GM21390 (cell line): ENCODE results near the gene SLC35B2.

Experiments used
- ATAC-seq: cut with Tn5 transposase; IDR thresholded peaks from one replicate; pipeline ENCODE4 v1.9.1; 2021; ENCODE audit not compliant: unreplicated experiment

Gene SLC35B2

DNA sequence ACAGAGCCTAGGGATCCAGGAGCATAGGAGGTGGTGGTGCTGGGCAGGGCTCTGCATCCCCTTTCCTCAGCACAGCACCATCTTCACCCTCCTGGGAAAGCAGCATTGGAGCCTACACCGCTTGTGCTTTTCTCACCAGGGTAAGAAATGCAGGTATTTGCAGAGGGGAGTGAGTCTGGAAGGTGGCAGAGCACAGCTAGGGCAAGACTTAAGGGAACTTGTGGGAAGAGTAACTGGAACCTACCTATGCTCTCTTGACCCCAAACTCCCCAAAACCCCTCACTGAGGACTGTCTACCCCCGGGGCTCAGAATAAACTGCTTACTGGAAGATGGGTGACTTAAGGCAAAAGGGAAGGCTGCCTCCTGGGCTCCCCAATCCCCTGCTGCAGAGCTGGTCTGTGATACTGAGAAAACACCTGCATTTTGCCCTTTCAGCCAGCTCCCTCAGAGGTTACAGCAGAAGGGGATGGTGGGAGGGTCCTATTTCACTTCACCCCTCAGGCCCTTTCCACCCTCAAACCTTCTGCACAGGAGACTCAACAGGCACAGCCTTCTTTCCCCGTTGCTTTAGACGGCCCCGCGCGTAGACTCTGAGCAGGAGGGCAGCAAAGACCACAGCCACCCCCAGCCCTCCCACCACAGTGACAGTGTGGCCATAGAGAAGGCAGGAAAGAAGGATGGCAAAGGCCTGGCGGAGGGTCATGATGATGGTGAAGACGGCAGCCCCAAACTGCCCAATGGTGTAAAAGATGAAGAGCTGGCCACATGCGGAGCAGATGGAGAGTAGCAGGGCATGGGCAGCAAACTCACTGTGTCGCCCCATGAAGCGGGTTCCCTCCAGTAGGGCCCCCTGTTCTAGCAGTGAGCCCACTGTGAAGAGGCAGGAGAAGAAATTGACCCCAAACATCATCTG, 2.9 kb downstream of the SLC35B2 start:
- no peak for ATAC-seq

DNA sequence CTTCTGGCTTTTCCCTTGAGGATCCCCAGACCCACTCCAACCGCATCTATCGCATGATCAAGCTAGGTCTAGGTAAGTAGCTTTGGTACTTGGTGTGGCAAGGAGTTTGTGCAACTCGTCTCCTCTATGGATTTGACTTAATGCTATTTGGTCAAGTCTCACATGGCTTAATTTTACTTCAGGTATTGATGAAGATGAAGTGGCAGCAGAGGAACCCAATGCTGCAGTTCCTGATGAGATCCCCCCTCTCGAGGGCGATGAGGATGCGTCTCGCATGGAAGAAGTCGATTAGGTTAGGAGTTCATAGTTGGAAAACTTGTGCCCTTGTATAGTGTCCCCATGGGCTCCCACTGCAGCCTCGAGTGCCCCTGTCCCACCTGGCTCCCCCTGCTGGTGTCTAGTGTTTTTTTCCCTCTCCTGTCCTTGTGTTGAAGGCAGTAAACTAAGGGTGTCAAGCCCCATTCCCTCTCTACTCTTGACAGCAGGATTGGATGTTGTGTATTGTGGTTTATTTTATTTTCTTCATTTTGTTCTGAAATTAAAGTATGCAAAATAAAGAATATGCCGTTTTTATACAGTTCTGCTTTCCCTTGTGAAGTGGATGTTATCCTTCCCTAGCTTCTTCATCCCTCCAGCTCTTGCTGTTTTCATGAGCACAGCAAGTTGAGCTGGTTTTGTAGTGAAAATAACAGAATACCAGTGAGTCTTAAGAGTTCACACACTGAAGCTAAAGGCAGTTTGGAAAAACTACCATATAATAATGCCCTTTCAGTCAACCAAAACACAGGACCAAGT, 3.8 kb downstream of the SLC35B2 start:
- ATAC-seq = no peak

DNA sequence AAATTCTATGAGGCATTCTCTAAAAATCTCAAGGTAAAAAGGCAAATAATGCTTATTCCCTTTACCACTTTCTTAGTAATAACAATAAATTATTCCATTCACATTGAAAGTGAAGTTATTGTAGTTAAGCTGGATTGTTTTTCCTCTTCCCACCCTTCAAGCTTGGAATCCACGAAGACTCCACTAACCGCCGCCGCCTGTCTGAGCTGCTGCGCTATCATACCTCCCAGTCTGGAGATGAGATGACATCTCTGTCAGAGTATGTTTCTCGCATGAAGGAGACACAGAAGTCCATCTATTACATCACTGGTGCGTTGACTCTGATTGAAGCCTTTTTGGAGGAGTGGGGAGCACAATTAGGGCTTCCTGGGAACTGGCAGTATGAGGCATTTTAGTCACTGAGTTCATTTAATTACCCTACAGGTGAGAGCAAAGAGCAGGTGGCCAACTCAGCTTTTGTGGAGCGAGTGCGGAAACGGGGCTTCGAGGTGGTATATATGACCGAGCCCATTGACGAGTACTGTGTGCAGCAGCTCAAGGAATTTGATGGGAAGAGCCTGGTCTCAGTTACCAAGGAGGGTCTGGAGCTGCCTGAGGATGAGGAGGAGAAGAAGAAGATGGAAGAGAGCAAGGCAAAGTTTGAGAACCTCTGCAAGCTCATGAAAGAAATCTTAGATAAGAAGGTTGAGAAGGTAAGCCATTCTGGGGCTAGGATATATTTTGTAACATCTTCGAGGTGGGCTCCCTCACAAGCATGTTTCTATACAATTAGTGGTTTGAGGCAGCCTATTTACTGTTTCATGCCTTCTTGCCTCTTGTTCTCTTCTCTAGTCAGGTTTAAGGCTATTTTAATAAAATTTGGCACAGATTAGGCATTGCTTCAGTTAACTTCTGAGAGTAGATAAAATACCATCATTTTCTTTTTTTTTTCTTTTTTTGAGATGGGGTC, 5.5 kb downstream of the SLC35B2 start:
- ATAC-seq = no peak

- ATAC-seq = no peak
Measured at GRCh38 chr6:44250718-44251123, 6.6 kb downstream of the SLC35B2 start.

DNA sequence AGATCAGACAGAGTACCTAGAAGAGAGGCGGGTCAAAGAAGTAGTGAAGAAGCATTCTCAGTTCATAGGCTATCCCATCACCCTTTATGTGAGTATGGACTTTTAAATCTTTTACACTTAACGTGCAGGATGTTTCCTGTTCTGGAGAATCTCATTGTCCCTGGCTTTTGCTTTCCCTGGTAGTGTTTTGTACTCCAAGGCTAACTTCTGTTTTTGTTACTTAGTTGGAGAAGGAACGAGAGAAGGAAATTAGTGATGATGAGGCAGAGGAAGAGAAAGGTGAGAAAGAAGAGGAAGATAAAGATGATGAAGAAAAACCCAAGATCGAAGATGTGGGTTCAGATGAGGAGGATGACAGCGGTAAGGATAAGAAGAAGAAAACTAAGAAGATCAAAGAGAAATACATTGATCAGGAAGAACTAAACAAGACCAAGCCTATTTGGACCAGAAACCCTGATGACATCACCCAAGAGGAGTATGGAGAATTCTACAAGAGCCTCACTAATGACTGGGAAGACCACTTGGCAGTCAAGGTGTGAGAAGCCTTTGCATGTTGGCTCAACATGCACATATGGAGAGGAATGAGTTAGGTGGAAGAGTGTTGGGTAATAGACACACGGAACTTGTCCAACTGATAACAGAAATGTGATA, 7.1 kb downstream of the SLC35B2 start:
- no peak for ATAC-seq

DNA sequence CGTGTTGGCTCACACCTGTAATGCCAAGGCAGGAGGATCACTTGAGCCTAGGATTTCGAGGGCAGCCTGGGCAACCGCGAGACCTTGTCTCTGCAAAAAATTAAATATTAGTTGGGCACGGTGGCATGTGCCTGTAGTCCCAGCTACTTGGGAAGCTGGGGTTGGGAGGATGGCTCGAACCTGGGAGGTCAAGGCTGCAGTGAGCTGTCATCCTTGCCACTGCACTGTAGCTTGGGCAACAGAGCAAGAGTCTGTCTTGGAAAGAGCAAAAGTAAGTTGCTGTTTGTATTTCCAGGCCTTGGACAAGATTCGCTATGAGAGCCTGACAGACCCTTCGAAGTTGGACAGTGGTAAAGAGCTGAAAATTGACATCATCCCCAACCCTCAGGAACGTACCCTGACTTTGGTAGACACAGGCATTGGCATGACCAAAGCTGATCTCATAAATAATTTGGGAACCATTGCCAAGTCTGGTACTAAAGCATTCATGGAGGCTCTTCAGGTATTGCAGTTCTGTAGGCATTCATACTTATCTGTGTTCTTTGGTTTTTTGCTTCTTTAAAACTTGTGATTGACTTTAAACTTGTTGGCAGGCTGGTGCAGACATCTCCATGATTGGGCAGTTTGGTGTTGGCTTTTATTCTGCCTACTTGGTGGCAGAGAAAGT, 8.1 kb downstream of the SLC35B2 start:
- ATAC-seq = no peak

DNA sequence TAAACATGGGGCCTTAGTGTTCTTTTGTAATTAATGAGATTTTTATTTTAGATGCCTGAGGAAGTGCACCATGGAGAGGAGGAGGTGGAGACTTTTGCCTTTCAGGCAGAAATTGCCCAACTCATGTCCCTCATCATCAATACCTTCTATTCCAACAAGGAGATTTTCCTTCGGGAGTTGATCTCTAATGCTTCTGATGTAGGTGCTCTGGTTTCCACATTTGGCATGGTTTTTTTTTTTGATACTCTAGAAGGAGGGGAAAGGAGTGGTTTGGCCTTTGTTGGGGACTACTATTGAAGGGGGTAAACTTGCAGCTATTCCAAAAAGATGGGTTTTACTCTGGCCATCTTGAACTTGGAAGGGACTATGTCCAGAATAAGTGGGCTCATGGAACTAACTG, 8.7 kb downstream of the SLC35B2 start:
- no peak for ATAC-seq

- peak; percentile 25 for ATAC-seq
Measured at GRCh38 chr6:44247338-44248302, 9.7 kb downstream of the SLC35B2 start.

DNA sequence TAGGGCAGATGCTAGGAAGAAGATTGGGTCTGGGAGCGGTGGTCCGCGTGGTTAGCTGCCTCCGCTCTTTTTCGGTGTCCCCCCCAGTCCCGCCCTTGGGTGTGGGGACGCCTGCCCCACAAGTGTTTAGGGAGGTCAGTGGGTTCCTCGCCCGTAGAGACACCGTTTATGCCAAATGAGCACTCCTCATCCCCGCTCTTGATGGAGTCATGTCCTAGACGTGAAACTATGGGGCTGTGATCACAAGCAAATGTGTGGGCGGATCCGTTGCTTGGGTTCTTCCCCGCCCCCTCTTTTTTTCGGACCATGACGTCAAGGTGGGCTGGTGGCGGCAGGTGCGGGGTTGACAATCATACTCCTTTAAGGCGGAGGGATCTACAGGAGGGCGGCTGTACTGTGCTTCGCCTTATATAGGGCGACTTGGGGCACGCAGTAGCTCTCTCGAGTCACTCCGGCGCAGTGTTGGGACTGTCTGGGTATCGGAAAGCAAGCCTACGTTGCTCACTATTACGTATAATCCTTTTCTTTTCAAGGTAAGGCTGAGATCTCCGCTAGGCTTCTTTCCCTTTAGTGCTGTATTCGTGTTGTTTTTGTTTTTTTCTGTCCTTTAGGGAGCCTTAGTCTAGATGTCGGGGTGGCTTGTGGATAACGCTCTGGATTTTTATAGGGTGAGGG, 10.5 kb downstream of the SLC35B2 start, which contains the start of gene HSP90AB1:
HSP90AB1 (plus strand) TSS at position 439 of the 675 bp plus-strand sequence. CDS start 1,529 bp downstream, outside the sequence.
- ATAC-seq = peak; percentile 52

DNA sequence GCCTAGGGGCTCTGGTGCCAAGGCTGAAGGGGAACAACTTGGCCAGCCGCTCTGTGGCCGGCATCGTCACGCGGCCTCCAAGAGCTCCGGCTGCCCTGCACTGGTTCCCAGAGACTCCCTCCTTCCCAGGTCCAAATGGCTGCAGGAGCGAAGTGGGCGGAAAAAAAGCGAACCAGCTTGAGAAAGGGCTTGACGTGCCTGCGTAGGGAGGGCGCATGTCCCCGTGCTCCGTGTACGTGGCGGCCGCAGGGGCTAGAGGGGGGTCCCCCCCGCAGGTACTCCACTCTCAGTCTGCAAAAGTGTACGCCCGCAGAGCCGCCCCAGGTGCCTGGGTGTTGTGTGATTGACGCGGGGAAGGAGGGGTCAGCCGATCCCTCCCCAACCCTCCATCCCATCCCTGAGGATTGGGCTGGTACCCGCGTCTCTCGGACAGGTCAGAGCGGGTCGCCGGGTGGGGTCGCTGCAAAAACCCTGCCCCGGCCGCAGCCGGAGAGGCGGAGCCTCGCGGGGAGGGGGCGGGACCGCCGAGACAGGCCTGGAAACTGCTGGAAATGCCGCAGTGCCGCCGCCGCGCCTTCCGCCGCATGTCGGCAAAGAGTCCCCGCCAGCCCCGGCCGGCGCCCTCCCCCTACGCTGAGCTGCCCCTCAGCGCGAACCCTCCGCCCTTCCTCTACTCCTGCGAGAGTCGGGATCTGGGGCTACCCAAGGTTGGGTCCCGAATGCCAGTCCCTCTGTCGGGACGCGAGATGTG, 11.2 kb downstream of the SLC35B2 start:
- ATAC-seq = peak; percentile 55

DNA sequence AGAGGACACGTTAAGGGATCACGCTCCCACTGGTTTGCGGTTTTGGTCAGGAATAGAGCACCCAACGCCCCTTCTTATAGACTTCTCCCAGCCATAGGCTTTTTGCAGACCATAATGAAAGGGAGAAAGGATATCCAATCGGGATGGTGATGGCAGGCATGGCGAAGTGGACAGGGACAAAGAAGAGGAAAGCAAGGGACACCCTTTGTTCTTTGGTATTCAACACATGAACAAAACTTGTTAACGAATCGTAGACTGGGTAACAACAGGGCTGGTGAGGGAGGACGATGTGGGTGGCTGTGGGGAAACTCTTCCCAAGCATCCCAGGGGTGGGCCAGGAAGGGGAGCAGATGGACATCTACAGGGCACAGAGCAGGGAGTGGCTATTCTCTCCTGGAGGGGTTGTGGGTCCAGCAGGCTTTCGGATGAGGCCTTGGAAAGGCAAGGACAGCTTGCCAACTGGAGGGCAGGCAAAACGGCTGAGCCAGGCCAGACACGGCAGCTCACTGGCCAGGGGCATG, 11.9 kb downstream of the SLC35B2 start:
- no peak for ATAC-seq

- no peak for ATAC-seq
Measured at GRCh38 chr6:44243345-44243744, 14.0 kb downstream of the SLC35B2 start.

GRCh38 chr6:44238687-44239350, 18.5 kb downstream of the SLC35B2 start:
- no peak for ATAC-seq

GRCh38 chr6:44237813-44238433, 19.4 kb downstream of the SLC35B2 start:
- peak; percentile 87 for ATAC-seq

DNA sequence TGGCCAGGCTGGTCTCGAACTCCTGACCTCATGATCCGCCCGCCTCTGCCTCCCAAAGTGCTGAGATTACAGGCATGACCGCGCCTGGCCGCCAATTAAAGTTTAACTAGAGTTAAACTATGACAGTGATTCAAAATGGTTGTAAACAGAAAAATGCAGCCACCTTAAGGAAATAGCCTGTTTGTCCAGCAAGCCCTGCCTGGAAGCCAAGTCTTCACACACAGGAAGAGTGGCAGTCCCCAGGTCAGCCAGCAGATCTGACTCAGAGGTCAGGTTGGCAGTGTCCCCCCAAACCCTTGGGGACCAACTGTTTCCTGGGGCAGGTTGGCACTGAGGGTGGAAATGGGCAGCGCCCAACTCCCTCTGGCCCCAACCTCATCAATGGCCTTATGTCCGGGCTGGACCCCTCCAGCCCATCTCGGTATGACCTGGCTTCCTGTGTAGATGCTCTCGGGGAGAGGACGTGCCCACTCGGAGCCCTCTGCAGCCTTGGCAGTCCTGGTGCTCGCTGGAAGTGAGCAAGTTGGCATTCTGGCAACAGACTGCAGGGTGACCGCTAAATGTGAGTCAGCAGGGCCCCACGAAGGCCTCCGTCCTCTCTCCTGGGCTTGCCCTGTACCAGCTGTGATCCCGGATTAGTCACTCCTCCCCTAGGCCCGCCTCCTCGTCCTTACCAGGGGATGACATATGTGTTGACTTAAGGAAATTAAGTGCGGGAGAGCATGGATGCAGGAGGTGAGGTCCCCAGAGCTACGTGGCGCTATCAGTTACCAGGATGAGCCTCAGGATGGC, 20.1 kb downstream of the SLC35B2 start:
- ATAC-seq = peak; percentile 66
